Measurements from ENCODE around the gene DIS3.
"Not testable (repeated sequence)": the region's sequence is repeated elsewhere in the genome, so short reads cannot be mapped to it uniquely, and the experiment has no call there.

Gene DIS3

GRCh38 chr13:72781451-72782439 lies at the start of gene DIS3, which contains the start of gene PIBF1:
DIS3 (minus strand) TSS chr13:72781900; CDS start chr13:72781832, 68 bp downstream.
PIBF1 (plus strand) TSS chr13:72782133; CDS start chr13:72783470, 1,337 bp downstream.
- H3K4me1 ChIP-seq (ENCODE audit: insufficient read depth, low read length) = peaks cover 33% of the 10 kb centered on the region
- H3K36me3 ChIP-seq (ENCODE audit: insufficient read depth, low read length) = peaks cover 15% of the 10 kb centered on the region
- H3K27ac ChIP-seq (ENCODE audit: low read depth, low read length) = peak within 1 kb of the TSS; percentile 79
- H3K9me3 ChIP-seq (ENCODE audit: low read length) = no peaks in the 10 kb centered on the region
- H3K27me3 ChIP-seq (ENCODE audit: control insufficient read depth in 1 of 2, insufficient read depth in 2 of 2, low read length in 2 of 2) = no peaks in the 10 kb centered on the region
- H3K9ac ChIP-seq (ENCODE audit: low read length) = peak within 1 kb of the TSS; percentile 81
- H3K4me3 ChIP-seq (ENCODE audit: low read depth in 1 of 2, low read length in 2 of 2) = peak within 1 kb of the TSS; percentile 87 to 93

GRCh38 chr13:72823724-72824123 lies 42.0 kb upstream of the DIS3 start:
- Histone ChIP-seq H3K9ac (ENCODE audit: low read length) (no peak overlapping the region), H3K27ac (ENCODE audit: low read depth, low read length) (no peak overlapping the region), H3K27me3 (ENCODE audit: control insufficient read depth in 1 of 2, insufficient read depth in 2 of 2, low read length in 2 of 2) (no peaks in the 10 kb centered on the region), H3K9me3 (ENCODE audit: low read length) (no peaks in the 10 kb centered on the region), H3K4me1 (ENCODE audit: insufficient read depth, low read length) (peaks cover 10% of the 10 kb centered on the region), H3K36me3 (ENCODE audit: insufficient read depth, low read length) (peaks cover 3% of the 10 kb centered on the region), H3K4me3 (ENCODE audit: low read depth in 1 of 2, low read length in 2 of 2) (no peak overlapping the region)

- H3K4me1 ChIP-seq (ENCODE audit: insufficient read depth, low read length) = peaks cover 10% of the 10 kb centered on the region
- H3K9ac ChIP-seq (ENCODE audit: low read length) = no peak overlapping the region
- no peak overlapping the region for H3K4me3 ChIP-seq (ENCODE audit: low read depth in 1 of 2, low read length in 2 of 2)
- no peaks in the 10 kb centered on the region for H3K9me3 ChIP-seq (ENCODE audit: low read length)
- H3K27ac ChIP-seq (ENCODE audit: low read depth, low read length) = no peak overlapping the region
- peaks cover 3% of the 10 kb centered on the region for H3K36me3 ChIP-seq (ENCODE audit: insufficient read depth, low read length)
- H3K27me3 ChIP-seq (ENCODE audit: control insufficient read depth in 1 of 2, insufficient read depth in 2 of 2, low read length in 2 of 2) = no peaks in the 10 kb centered on the region
These were observed 41.4 kb upstream of the DIS3 start for GRCh38 chr13:72823081-72823480.

- no peak overlapping the region for H3K27ac ChIP-seq (ENCODE audit: low read depth, low read length)
- no peak overlapping the region for H3K9ac ChIP-seq (ENCODE audit: low read length)
- H3K27me3 ChIP-seq (ENCODE audit: control insufficient read depth in 1 of 2, insufficient read depth in 2 of 2, low read length in 2 of 2) = no peaks in the 10 kb centered on the region
- peaks cover 10% of the 10 kb centered on the region for H3K4me1 ChIP-seq (ENCODE audit: insufficient read depth, low read length)
- no peak overlapping the region for H3K4me3 ChIP-seq (ENCODE audit: low read depth in 1 of 2, low read length in 2 of 2)
- H3K9me3 ChIP-seq (ENCODE audit: low read length) = no peaks in the 10 kb centered on the region
- H3K36me3 ChIP-seq (ENCODE audit: insufficient read depth, low read length) = peaks cover 3% of the 10 kb centered on the region
These were observed 39.2 kb upstream of the DIS3 start for GRCh38 chr13:72820898-72821279.

GRCh38 chr13:72820156-72820897 lies 38.6 kb upstream of the DIS3 start:
- H3K9me3 ChIP-seq (ENCODE audit: low read length) = no peaks in the 10 kb centered on the region
- H3K4me3 ChIP-seq (ENCODE audit: low read depth in 1 of 2, low read length in 2 of 2) = no peak overlapping the region
- H3K27ac ChIP-seq (ENCODE audit: low read depth, low read length) = no peak overlapping the region
- peaks cover 10% of the 10 kb centered on the region for H3K4me1 ChIP-seq (ENCODE audit: insufficient read depth, low read length)
- H3K27me3 ChIP-seq (ENCODE audit: control insufficient read depth in 1 of 2, insufficient read depth in 2 of 2, low read length in 2 of 2) = no peaks in the 10 kb centered on the region
- peaks cover 3% of the 10 kb centered on the region for H3K36me3 ChIP-seq (ENCODE audit: insufficient read depth, low read length)
- no peak overlapping the region for H3K9ac ChIP-seq (ENCODE audit: low read length)

GRCh38 chr13:72808917-72809500 lies 27.3 kb upstream of the DIS3 start:
- Histone ChIP-seq H3K36me3 (ENCODE audit: insufficient read depth, low read length) (no peaks in the 10 kb centered on the region), H3K9me3 (ENCODE audit: low read length) (no peaks in the 10 kb centered on the region), H3K4me1 (ENCODE audit: insufficient read depth, low read length) (no peaks in the 10 kb centered on the region), H3K27me3 (ENCODE audit: control insufficient read depth in 1 of 2, insufficient read depth in 2 of 2, low read length in 2 of 2) (no peaks in the 10 kb centered on the region), H3K27ac (ENCODE audit: low read depth, low read length) (no peak overlapping the region), H3K4me3 (ENCODE audit: low read depth in 1 of 2, low read length in 2 of 2) (no peak overlapping the region), H3K9ac (ENCODE audit: low read length) (no peak overlapping the region)

- not testable (repeated sequence) for H3K9ac ChIP-seq (ENCODE audit: low read length); H3K4me1 ChIP-seq (ENCODE audit: insufficient read depth, low read length); H3K36me3 ChIP-seq (ENCODE audit: insufficient read depth, low read length); H3K4me3 ChIP-seq (ENCODE audit: low read depth in 1 of 2, low read length in 2 of 2); H3K27me3 ChIP-seq (ENCODE audit: control insufficient read depth in 1 of 2, insufficient read depth in 2 of 2, low read length in 2 of 2); H3K9me3 ChIP-seq (ENCODE audit: low read length); H3K27ac ChIP-seq (ENCODE audit: low read depth, low read length)
These were observed 24.8 kb upstream of the DIS3 start for GRCh38 chr13:72806514-72806913.

- Histone ChIP-seq H3K27me3 (ENCODE audit: control insufficient read depth in 1 of 2, insufficient read depth in 2 of 2, low read length in 2 of 2) (no peaks in the 10 kb centered on the region), H3K9me3 (ENCODE audit: low read length) (no peaks in the 10 kb centered on the region), H3K36me3 (ENCODE audit: insufficient read depth, low read length) (no peaks in the 10 kb centered on the region), H3K4me3 (ENCODE audit: low read depth in 1 of 2, low read length in 2 of 2) (no peak overlapping the region), H3K9ac (ENCODE audit: low read length) (no peak overlapping the region), H3K27ac (ENCODE audit: low read depth, low read length) (no peak overlapping the region), H3K4me1 (ENCODE audit: insufficient read depth, low read length) (no peaks in the 10 kb centered on the region)
These were observed 24.1 kb upstream of the DIS3 start for GRCh38 chr13:72805676-72806346.

- no peaks in the 10 kb centered on the region for H3K27me3 ChIP-seq (ENCODE audit: control insufficient read depth in 1 of 2, insufficient read depth in 2 of 2, low read length in 2 of 2)
- no peak overlapping the region for H3K27ac ChIP-seq (ENCODE audit: low read depth, low read length)
- no peaks in the 10 kb centered on the region for H3K4me1 ChIP-seq (ENCODE audit: insufficient read depth, low read length)
- no peak overlapping the region for H3K9ac ChIP-seq (ENCODE audit: low read length)
- H3K36me3 ChIP-seq (ENCODE audit: insufficient read depth, low read length) = peaks cover 4% of the 10 kb centered on the region
- H3K9me3 ChIP-seq (ENCODE audit: low read length) = no peaks in the 10 kb centered on the region
- no peak overlapping the region for H3K4me3 ChIP-seq (ENCODE audit: low read depth in 1 of 2, low read length in 2 of 2)
These were observed 22.6 kb upstream of the DIS3 start for GRCh38 chr13:72804301-72804700.

GRCh38 chr13:72798817-72799216 lies 17.1 kb upstream of the DIS3 start:
- H3K9ac ChIP-seq (ENCODE audit: low read length) = no peak overlapping the region
- no peak overlapping the region for H3K27ac ChIP-seq (ENCODE audit: low read depth, low read length)
- H3K4me3 ChIP-seq (ENCODE audit: low read depth in 1 of 2, low read length in 2 of 2) = no peak overlapping the region
- H3K36me3 ChIP-seq (ENCODE audit: insufficient read depth, low read length) = peaks cover 24% of the 10 kb centered on the region
- no peaks in the 10 kb centered on the region for H3K4me1 ChIP-seq (ENCODE audit: insufficient read depth, low read length)
- no peaks in the 10 kb centered on the region for H3K27me3 ChIP-seq (ENCODE audit: control insufficient read depth in 1 of 2, insufficient read depth in 2 of 2, low read length in 2 of 2)
- no peaks in the 10 kb centered on the region for H3K9me3 ChIP-seq (ENCODE audit: low read length)

- H3K27me3 ChIP-seq (ENCODE audit: control insufficient read depth in 1 of 2, insufficient read depth in 2 of 2, low read length in 2 of 2) = no peaks in the 10 kb centered on the region
- H3K9me3 ChIP-seq (ENCODE audit: low read length) = no peaks in the 10 kb centered on the region
- H3K36me3 ChIP-seq (ENCODE audit: insufficient read depth, low read length) = peaks cover 25% of the 10 kb centered on the region
- no peak overlapping the region for H3K4me3 ChIP-seq (ENCODE audit: low read depth in 1 of 2, low read length in 2 of 2)
- H3K27ac ChIP-seq (ENCODE audit: low read depth, low read length) = no peak overlapping the region
- H3K9ac ChIP-seq (ENCODE audit: low read length) = no peak overlapping the region
- H3K4me1 ChIP-seq (ENCODE audit: insufficient read depth, low read length) = no peaks in the 10 kb centered on the region
These were observed 10.9 kb upstream of the DIS3 start for GRCh38 chr13:72792640-72793039.

Measured in muscle layer of colon (tissue), 2 donors.